HK-2 (cell line): Measurements from ENCODE around the gene SLC4A1.
A peak's percentile ranks its signal among the peaks of the same experiment; 100 is the strongest.
"Not testable (repeated sequence)": the region's sequence is repeated elsewhere in the genome, so short reads cannot be mapped to it uniquely, and the experiment has no call there.

ENCODE experiments used
- DNase-seq: peaks from one replicate; pipeline ENCODE4 v3.0.0-alpha.2; 2018; ENCODE audit not compliant: unreplicated experiment

The SLC4A1 gene

DNA sequence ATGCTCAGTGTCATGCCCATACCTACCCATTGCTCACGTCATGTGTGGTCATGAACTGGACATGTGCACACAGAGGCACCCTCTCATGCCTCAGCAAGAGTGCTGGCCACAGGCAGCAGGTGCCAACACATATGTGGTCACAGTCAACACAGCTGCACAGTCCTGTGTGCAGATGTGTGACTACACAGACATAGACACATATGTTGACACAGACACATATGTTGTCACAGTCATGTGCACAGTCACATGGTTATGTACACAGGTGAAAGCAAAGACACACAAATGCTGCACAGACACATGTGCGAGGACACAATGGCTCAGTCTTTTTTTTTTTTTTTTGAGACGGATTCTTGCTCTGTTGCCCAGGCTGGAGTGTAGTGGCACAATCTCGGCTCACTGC lies 11.3 kb downstream of the SLC4A1 start:
- DNase-seq, result no peak

DNA sequence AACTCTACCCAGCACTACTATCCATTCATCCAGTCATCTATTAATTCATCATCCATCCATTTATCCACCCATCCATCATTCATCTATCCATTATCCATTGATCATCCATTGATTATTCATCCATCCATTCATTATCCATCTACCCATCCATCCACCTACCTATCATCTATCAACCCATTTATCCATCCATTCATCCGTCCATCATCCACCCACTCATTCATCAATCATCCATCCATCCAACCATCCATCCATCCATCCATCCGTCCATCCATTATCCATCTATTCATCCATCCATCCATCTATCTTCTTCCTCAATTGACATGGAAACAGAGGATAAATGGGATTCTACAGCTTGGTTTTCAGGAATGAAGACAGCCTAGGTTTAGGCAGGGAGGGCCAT lies 12.0 kb downstream of the SLC4A1 start:
- no peak for DNase-seq

DNA sequence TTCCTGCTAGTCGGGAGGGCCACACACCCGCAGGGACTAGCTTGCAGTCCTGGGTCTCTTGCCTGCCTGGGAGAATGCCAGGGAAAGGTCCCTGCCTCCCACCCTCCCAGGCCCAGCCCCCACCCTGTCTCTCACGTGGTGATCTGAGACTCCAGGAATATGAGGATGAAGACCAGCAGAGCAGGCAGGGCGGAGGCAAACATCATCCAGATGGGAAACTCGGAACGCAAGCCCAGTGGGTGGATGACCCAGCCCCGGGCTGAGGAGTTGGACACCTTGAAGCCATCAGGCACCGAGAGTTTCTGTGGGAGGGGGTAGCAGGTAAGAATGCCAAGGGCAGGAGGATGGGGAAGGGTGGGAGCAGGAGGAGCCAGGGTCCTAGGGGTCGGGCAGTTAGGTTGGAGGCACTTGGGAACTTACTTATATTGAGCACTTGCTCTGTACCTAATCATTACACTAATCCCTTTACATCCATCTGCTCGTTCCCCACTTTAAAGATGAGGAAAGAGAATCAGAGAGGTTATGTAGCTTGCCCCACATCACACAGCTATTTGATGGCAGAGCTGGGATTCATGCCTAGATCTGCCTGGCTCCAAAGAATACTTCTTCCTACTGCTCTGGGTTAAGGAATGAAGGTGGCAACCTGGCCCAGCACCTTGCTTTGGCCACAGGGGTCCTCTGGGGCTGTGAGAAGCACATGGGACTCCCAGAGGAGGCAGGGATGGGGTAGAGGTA lies 13.4 kb downstream of the SLC4A1 start:
- DNase-seq, result no peak

DNA sequence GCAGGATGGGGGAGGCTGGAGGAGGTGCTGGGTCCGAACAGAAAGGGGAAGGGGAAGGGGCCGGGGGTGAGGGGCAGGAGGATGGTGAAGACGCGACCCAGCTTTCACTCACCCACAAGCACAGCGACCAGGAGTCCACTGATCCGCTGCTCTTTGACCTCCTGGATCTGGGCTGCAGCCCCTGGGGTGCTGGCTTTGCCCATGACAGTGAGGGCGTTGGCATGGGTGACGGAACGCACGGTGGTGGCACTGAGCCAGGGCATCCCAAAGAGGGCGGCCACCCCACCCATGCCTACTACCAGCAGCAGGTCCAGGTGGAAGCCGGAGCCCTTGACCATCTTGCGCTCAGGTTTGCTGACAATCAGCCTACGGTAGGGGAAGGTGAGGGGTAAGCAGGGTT lies 14.9 kb downstream of the SLC4A1 start:
- no peak for DNase-seq

DNA sequence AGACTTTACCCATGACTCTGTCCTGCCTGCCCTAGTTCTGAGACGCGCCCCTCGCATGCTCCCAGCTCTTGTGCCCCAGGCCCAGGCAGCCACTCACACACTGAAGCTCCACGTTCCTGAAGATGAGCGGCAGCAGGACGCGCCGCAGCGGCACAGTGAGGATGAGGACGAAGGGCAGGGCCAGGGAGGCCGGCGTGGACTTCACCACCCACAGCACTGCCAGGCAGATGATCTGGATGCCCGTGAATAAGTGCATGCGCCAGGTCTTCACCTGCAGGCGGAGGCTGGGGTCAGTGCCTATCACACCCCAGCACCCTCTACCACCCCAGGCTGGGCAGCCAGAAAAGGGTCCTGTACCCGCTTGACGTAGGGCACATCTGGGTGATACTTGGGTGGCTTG lies 16.9 kb downstream of the SLC4A1 start:
- DNase-seq, result no peak

DNA sequence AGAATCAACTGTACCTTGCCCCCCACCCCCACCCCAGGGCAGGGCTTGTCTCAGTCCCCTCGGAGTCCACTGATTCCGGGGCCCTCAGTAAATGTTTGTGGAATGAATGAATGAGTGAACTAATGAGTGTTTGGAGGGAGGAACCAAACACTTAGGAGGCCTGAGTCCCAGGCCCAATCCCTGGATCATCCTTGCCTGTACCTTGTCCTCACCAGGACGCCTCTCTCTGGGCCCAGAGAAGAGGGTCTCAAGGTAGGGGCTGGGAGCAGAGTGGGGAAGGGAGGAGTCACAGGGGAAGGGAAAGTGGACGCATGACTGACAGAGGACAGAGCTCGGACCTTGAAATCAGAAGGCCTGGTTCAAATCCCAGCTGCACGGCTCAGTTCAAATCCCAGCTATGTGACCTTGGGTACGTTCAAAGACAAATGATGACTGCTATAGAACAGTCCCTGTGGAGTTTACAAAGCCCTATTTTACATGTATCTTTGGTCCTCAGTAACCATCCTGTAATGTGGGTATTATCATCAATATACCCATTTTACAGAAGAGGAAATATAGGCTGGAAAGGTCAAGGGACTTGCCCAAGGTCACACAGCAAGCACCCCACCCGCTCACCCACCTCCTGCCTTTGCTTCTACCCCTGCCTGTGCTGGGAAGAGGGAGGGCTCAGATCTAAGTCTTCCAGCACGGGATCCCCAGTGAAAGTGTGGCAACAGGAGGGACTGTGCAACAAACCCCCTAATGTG lies 18.3 kb downstream of the SLC4A1 start:
- DNase-seq, result no peak

DNA sequence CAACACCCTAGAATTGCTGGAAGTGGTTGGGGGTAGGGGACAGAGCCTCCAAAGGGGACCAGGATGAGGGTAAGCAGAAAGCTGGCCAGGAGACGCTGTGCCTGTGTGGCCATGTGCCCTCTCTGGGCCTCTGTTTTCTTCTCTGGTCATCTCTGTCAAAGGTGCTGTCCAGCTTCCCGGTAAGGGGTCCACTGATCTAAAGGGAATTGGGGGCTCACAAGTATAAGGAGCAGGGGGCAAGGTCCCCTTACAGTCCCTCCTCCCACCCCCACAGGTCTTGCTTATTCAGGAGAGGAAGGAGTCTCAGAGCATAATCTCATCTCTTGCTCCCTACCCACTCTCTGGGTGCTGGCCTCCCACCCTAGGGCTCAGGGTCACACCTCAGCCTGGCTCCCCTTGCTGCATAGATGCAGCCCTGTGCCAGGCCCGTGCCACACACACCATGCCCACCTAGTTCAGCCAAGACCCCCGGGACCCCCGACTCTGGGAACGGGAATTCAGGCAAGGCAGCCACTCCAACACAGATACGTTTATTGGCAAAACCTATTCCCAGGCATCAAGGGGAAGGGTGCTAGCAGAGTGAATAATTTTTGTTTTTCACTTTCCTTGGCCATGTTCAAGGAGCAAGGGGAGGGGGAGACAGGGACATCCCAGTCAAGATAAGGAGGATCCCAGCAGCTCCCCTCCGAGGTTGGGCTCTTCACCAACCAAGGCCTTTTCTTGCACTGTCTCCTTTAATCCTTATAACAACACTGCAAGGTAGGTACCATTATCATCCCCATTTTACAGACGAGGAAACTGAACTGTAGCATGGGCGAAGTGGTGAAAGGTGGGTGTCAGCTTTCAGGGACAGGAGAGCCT lies 19.8 kb downstream of the SLC4A1 start:
- DNase-seq, result no peak

DNA sequence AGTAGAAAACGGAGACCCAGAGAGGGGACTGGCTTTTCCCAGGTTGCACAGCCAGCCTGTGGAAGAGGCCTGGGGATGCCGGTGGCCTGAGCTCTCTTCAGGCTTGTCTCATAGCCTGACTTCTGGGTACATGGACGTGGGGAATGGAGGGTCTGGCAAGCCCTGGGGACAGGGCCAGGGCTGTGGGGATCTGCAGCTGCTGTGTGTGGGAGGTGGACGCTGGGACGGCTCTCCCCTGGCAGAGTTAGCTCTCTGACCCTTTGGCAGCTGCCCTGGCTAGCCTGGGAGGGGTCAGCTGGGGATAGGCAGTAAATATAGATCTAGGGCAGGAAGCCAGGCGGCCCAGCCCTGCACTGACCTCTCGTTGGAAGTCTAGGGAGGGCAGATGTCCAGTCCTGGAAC lies 20.5 kb downstream of the SLC4A1 start:
- no peak for DNase-seq

DNA sequence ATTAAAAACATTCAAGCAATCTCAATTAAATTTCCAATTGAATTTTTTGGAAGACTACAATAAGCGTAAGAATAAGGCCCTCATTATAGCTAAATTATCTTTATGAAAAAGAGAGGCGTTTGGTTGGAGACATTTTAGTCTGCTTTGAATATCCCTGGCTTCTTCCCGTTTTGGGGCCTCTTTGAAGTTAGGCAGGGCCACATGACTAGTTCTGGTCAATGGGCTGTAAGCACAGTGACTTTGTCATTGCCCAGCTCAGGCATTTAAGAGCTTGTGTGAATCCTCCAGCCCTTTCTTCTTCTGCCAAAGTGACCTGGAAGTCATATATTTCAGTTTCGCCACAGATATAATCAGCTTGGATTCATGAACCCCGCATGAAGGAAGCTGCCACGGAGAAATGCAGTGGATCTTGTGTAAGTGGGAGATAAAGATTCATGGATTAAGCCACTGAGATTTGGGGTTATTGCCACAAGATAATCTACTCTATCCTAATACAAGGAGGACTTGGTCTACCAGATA lies 26.8 kb downstream of the SLC4A1 start:
- DNase-seq, result no peak

DNA sequence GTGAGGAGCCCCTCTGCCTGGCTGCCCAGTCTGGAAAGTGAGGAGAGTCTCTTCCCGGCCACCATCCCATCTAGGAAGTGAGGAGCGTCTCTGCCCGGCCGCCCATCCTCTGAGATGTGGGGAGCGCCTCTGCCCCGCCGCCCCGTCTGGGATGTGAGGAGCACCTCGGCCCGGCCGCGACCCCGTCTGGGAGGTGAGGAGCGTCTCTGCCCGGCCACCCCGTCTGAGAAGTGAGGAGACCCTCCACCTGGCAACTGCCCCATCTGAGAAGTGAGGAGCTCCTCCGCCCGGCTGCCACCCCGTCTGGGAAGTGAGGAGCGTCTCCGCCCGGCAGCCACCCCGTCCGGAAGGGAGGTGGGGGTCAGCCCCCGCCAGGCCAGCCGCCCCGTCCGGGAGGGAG lies 30.0 kb downstream of the SLC4A1 start:
- not testable (repeated sequence) for DNase-seq

DNA sequence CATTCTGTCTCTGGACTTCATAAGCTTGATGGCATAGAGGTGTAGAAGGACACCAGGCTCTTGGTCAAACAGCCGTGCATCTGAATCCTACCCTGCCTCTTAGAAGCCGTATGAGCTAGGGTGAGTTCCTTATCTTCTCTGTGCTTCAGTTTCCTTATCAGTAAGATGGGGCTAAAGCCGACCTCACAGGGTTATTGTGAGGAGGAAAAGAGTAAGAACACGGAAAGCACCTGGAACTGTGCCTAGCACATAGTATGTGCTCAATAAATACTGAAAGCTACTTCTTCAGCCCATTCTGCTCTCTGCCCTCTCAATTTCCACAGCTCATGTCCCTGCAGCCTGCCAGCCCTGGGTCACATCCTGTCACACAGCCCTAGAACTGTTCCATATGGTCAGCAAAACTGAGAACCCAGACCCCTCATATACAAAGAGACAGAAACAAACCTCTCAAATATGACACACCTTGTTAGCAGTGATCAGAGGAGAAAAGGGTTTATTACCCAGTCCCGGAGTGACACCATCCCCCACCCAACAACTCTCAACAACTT lies 31.4 kb downstream of the SLC4A1 start:
- no peak for DNase-seq

DNA sequence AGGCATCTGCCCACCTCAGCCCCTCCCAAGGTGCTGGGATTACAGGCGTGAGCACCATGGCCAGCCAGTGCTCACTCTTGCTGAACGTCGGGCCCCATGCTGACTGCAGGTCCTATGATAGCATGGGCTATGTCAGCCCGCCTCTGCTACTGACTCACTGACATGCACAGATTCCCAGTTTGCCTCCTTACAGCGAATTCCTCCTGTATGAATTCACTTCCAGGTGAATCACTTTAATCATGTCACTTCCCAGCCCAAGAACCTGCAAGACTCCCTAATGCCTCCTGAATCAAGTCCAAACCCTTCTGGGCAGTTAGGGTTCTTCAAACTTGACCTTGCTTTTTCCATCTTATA lies 32.4 kb downstream of the SLC4A1 start:
- peak; percentile 89 for DNase-seq

DNA sequence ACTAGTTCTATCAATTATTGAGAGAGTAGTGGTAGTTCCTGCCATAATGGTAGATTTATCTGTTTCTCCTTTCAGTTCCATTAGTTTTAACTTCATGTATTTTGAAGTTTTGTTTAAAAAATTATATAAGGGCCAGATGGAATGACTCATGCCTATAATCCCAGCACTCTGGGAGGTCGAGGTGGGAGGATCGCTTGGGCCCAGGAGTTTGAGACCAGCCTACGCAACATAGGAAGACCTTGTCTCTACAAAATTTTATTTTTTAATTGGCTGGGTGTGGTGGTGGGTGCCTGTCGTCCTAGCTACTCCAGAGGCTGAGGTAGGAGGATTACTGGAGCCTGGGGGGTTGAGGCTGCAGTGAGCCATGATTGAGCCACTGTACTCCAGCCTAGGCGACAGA lies 34.4 kb downstream of the SLC4A1 start:
- no peak for DNase-seq

DNA sequence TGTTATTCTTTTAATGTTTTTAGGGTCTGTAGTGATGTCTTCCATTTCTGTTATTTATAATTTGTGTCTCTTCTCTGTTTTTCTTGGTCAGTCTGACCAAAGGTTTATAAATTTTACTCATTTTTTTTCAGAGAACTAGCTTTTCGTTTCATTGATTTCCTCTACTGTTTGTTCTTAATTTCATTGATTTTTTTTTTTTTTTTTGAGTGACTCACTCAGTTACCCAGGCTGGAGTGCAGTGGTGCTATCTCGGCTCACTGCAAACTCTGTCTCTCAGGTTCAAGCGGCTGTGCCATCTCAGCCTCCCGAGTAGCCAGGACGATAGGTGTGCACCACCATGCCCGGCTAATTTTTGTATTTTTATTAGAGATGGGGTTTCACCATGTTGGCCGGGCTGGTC lies 35.9 kb downstream of the SLC4A1 start:
- DNase-seq, result no peak

DNA sequence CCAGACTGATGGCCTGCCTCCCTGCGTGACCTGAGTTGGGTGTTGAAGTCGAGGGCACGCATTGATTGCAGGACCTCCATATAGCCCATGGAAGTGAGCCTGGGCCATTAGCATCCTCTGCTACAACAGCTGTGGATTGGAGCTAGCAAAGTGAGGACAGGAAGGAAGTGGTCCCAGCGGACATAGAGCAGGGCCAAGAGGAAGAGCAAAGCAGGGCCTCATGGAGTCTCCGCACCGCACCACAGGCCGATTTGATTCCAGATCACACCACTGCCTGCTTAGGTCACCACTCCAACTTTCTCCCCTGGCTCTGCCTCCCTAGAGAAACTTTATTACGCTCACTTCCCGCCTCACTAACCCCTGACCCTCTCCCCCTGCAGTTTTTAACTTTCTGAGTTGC lies 37.8 kb downstream of the SLC4A1 start:
- no peak for DNase-seq

DNA sequence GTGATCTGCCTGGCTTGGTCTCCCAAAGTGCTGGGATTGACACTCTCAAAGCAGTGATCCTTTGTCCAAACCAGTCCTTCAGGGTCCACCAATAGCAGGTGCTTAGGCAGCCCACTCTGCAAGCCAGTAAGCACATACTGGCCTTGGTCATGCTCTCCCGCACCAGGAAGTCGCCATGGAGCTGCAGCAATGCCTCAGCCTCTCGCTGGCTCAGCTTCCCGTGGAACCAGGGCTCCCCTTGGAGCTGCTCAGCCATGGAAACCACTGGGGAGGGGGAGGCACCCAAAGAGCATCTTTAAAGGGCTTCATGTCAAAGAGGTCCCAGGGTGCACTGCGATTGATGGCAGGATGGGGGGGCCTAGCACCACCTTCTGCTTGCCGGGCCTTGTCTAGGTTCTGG lies 38.8 kb downstream of the SLC4A1 start:
- no peak for DNase-seq

DNA sequence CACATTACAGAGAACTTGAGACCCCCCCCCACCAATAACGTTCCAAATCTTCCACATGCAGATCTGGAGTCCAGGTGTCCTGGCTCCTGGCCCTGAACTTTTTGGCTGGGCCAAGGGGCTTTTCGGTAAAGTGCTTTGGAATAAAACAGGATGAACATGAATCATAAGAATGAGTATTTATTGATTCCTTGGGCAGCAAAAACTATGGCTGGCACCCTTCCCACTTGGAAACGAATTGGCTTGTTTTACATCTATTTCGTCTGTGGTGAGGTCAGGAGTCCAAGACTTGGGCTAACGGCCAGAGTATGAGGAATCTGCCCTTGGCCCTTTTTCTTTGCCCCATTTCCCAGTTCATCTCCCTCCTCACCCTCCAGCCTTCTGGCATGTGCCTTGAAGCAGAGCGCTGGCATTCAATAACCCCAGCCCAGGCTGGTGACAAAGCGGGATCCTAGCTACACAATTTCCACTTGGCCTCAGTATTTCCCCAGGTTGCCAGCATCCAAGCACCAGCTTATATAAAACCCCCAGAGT lies 44.3 kb downstream of the SLC4A1 start:
- DNase-seq, result no peak

DNA sequence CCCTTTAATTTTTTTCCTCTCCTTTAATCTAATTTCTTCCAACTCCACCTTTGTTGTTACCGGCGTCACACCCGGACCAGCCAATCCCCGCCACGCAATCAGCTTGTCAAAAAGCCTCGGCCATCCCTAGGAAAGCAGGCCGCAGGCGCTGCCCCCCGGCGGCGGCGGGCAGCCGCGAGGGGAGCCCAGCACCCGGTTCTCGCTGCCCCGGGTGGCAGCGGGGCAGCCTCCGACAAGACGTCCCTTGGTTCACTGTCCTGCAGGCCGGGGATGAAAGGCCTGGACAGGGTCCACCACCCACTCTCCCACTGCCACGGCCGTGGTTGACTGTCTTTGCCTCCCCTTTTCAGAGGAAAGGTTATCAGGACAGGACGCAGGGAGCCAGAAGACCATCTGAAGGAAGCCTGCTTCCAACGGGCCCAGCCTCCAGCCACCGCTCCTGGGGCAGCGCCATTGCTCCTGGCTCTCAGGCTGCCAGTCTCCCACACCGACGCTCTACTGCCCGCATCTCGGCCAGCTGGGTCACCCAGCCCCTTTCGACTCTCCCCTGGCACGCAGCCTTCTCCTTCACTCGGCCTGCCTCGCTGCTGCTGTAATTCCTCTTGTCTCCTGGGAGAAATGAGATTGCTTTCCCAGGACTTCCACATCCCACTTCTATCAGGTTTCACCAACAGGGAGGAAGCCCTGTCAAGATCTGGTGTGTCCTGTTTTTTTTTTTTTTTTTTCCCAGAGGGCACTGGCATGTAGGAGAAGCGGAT lies 45.6 kb downstream of the SLC4A1 start:
- peak; percentile 78 for DNase-seq

DNA sequence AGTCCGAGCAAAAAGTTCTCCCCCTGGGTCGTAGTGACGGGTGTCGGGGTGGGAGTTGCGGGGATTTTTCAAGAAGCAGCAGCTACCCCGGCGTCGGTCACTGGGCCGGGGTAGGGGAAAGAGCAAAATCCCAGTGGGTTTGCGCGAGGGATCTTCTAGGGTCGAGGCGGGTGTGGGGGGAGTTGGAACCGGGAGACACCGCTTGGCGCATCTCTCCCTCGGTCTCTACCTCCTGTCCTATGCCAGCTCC lies 46.1 kb downstream of the SLC4A1 start:
- DNase-seq, result no peak

DNA sequence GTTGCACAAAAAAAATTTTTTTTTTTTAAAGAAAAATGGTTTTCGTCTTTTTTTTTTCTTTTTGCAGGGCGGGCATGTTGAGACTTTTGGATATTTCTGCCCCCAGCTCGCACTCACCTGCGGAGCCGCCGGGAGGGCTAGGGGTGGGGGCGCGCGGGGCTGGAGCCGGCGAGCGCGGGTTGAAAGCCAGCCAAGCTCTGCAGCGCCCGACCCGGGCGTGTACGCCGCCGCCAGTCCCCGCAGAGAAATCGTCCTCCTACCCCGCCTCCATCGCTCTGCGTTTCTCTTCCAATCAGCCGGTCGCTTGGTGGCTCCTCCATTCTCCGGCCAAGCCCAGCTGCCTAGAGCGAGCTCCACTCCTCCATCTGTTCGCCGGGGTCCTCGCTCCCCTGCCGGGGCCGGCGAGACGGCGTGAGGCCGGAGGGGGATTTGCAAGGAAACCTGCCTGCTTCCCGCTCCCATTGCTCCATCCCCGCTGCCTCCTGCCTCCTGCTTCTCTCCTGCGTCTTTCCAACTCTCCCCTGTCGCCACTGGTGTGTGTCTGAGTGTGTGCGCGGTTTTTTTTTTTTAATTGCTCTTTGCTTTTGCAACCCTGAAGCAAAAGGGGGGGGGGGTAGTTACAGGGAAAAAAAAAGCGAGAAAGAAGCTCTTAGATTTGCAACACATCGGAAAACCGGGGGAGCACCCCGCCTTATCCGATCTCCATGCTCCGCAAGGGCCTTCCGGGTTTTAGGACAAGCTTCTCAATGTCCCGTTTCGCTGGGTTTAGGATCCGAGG lies 46.7 kb downstream of the SLC4A1 start:
- peak; percentile 78 for DNase-seq
